Measurements from ENCODE around the gene ANKFN1. TPM values are rescaled to one million over a fixed set of nuclear protein-coding genes. Genes with fewer than 3 reads are reported as not detected.

Gene ANKFN1
- total RNA-seq, 1 experiment from 2014 or later, result not detected

DNA sequence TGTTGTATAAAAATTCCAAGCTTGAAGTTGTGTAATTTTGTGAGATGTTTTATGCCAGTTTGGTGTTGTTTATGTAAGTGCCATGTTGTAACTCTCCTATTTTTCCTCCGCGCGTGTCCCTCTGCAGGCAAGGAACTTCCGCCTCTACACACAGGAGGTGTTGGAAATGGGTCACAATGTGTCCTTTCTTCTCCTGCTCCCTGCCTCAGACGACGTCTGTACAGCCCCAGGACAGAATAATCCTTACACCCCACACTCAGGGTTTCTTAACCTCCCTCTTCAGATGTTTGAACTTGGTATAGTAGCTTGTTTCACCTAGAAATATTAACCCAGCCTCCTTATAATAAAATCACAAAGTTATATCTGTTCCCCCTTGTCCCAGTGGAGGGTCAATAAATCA lies 329.0 kb downstream of the ANKFN1 start:
- WGBS (ENCODE audit: extremely low coverage, insufficient read length, low lambda C conversion rate), result no CpG with 5 or more reads among the region's 6 CpGs

More for the DNA sequence above, 329.0 kb downstream of the ANKFN1 start:
- H3K4me1 ChIP-seq (ENCODE audit: insufficient read depth, low read length), result no peaks in the 10 kb centered on the region
- no peak overlapping the region for H3K4me2 ChIP-seq (ENCODE audit: insufficient read depth, insufficient read length, low read length)
- no peak overlapping the region for H3K27ac Mint-ChIP-seq
- no peaks in the 10 kb centered on the region for H3K36me3 Mint-ChIP-seq (ENCODE audit: insufficient read depth in 1 of 3, low read depth in 3 of 3)
- H3K23me2 ChIP-seq (ENCODE audit: insufficient read length, low read depth, low read length, poor library complexity, severe bottlenecking), result no peaks in the 10 kb centered on the region
- no peak overlapping the region for H2AFZ ChIP-seq (ENCODE audit: low read length)
- no peak overlapping the region for H3K18ac ChIP-seq (ENCODE audit: insufficient read length, low read depth, low read length)
- no peak overlapping the region for H3T11ph ChIP-seq (ENCODE audit: low read length)
- TF ChIP-seq, protein P1, sequence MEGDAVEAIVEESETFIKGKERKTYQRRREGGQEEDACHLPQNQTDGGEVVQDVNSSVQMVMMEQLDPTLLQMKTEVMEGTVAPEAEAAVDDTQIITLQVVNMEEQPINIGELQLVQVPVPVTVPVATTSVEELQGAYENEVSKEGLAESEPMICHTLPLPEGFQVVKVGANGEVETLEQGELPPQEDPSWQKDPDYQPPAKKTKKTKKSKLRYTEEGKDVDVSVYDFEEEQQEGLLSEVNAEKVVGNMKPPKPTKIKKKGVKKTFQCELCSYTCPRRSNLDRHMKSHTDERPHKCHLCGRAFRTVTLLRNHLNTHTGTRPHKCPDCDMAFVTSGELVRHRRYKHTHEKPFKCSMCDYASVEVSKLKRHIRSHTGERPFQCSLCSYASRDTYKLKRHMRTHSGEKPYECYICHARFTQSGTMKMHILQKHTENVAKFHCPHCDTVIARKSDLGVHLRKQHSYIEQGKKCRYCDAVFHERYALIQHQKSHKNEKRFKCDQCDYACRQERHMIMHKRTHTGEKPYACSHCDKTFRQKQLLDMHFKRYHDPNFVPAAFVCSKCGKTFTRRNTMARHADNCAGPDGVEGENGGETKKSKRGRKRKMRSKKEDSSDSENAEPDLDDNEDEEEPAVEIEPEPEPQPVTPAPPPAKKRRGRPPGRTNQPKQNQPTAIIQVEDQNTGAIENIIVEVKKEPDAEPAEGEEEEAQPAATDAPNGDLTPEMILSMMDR (conservative IDR thresholded peaks at IDR 0.05), result no peak
- no peak overlapping the region for H4K5ac ChIP-seq (ENCODE audit: insufficient read length, low read depth, low read length)
- no peak overlapping the region for H4K91ac ChIP-seq (ENCODE audit: insufficient read length, low read depth, low read length)
- no peak overlapping the region for H3K9ac ChIP-seq (ENCODE audit: extremely low read depth, insufficient read length, low read length)
- H2BK120ac ChIP-seq (ENCODE audit: low read depth, low read length, poor library complexity, severe bottlenecking), result no peak overlapping the region
- no peaks in the 10 kb centered on the region for H3K27me3 ChIP-seq (ENCODE audit: insufficient read depth, low read length)
- H3K4ac ChIP-seq (ENCODE audit: low read depth, low read length), result no peak overlapping the region
- no peak overlapping the region for H3K14ac ChIP-seq (ENCODE audit: insufficient read depth, low read length)
- H3K56ac ChIP-seq (ENCODE audit: insufficient read length, low read depth, low read length), result no peak overlapping the region
- H2BK5ac ChIP-seq (ENCODE audit: insufficient read length, low read length), result no peak overlapping the region
- H3K79me1 ChIP-seq (ENCODE audit: insufficient read depth, low read depth, low read length, poor library complexity, severe bottlenecking), result no peaks in the 10 kb centered on the region
- no peak overlapping the region for H4K8ac ChIP-seq (replicated peaks; ENCODE audit: insufficient read length, low read depth, low read length)
- no peak overlapping the region for H3K27ac ChIP-seq (ENCODE audit: insufficient read length, low read depth, low read length)
- no peaks in the 10 kb centered on the region for H4K20me1 ChIP-seq (ENCODE audit: control insufficient read depth, insufficient read depth, insufficient read length)
- no peaks in the 10 kb centered on the region for H3K79me2 ChIP-seq (ENCODE audit: insufficient read depth, low read length)
- H3K9me3 ChIP-seq (ENCODE audit: control insufficient read depth, low read depth, low read length), result no peaks in the 10 kb centered on the region
- 0 out of 4 replicates have a peak, but pooled peaks cover 0 to 9% of the 10 kb centered on the region in 2 experiments for H3K4me1 Mint-ChIP-seq
- no peak for DNase-seq
- H3K23ac ChIP-seq (ENCODE audit: insufficient read length, low read depth, low read length), result no peak overlapping the region
- H2BK15ac ChIP-seq (ENCODE audit: low read depth, low read length), result no peak overlapping the region
- H3K4me3 Mint-ChIP-seq, result no peak overlapping the region
- H3K27me3 Mint-ChIP-seq (ENCODE audit: low read depth), result no peaks in the 10 kb centered on the region
- no peak overlapping the region for H2BK20ac ChIP-seq (ENCODE audit: low read depth, low read length, poor library complexity, severe bottlenecking)
- H2BK12ac ChIP-seq (ENCODE audit: insufficient read length, low read depth, low read length), result no peak overlapping the region
- H3K9me3 Mint-ChIP-seq, result no peaks in the 10 kb centered on the region
- no peak overlapping the region for H2AK5ac ChIP-seq (ENCODE audit: insufficient read length, low read length)
